Measurements from ENCODE around the gene USP34. TPM values are rescaled to one million over a fixed set of nuclear protein-coding genes. Genes with fewer than 3 reads are reported as not detected.

The USP34 gene
- total and polyA plus RNA-seq, 2 of the 4 experiments (the other 2 are of a cell fraction), result 34.7 to 128 TPM

DNA sequence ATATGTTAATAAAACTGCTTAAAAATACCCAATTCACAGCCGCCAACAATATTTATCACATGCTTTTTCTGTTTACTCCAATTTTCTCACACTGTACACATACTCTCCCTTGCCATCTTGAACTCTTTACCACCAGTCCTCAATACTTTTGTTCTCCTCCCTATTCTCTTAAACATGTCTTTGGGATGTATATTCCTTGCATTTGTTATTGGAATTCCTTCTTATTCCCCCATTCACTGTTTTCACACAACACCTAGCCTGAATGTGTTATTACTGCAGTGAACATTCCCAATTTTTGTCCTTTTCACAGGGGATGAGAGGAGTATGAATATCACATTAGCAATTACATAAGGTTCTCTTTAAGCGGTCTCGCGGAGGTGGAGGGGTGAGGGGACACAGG, 94.7 kb downstream of the USP34 start:
- H2BK120ac ChIP-seq (ENCODE audit: low read depth, low read length), result no peak overlapping the region
- no peak overlapping the region for H3K4me3 ChIP-seq (ENCODE audit: insufficient read depth, low read depth, low read length)
- peaks cover 31% of the 10 kb centered on the region for H3K36me3 ChIP-seq (ENCODE audit: control insufficient read depth, insufficient read depth, low read length)
- no peak overlapping the region for H4K8ac ChIP-seq (ENCODE audit: low read depth in 2 of 2, low read length in 2 of 2)
- no peak overlapping the region for H3K14ac ChIP-seq (replicated peaks; ENCODE audit: low read depth, low read length)
- no peaks in the 10 kb centered on the region for H3K9me3 ChIP-seq (ENCODE audit: control insufficient read depth, insufficient read depth, low read length)
- intact Hi-C loops (cut with micrococcal nuclease), result no loop called here
- TF ChIP-seq SMC3 (IDR thresholded peaks at IDR 0.05; ENCODE audit: low read depth, low read length), result no peak
- no peak for TF ChIP-seq RAD21 (IDR thresholded peaks at IDR 0.05; ENCODE audit: low read length)
- TF ChIP-seq POLR2A (IDR thresholded peaks at IDR 0.05; ENCODE audit: low read depth, low read length), result no peak
- no peak for TF ChIP-seq NFE2L2 (IDR thresholded peaks at IDR 0.05; ENCODE audit: low read depth, low read length)
- TF ChIP-seq, protein P1, sequence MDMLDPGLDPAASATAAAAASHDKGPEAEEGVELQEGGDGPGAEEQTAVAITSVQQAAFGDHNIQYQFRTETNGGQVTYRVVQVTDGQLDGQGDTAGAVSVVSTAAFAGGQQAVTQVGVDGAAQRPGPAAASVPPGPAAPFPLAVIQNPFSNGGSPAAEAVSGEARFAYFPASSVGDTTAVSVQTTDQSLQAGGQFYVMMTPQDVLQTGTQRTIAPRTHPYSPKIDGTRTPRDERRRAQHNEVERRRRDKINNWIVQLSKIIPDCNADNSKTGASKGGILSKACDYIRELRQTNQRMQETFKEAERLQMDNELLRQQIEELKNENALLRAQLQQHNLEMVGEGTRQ (IDR thresholded peaks at IDR 0.05; ENCODE audit: low read depth, low read length), result no peak
- TF ChIP-seq, protein P2, sequence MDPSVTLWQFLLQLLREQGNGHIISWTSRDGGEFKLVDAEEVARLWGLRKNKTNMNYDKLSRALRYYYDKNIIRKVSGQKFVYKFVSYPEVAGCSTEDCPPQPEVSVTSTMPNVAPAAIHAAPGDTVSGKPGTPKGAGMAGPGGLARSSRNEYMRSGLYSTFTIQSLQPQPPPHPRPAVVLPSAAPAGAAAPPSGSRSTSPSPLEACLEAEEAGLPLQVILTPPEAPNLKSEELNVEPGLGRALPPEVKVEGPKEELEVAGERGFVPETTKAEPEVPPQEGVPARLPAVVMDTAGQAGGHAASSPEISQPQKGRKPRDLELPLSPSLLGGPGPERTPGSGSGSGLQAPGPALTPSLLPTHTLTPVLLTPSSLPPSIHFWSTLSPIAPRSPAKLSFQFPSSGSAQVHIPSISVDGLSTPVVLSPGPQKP (IDR thresholded peaks at IDR 0.05; ENCODE audit: borderline replicate concordance, low read depth, low read length), result no peak
- TF ChIP-seq, protein P3, sequence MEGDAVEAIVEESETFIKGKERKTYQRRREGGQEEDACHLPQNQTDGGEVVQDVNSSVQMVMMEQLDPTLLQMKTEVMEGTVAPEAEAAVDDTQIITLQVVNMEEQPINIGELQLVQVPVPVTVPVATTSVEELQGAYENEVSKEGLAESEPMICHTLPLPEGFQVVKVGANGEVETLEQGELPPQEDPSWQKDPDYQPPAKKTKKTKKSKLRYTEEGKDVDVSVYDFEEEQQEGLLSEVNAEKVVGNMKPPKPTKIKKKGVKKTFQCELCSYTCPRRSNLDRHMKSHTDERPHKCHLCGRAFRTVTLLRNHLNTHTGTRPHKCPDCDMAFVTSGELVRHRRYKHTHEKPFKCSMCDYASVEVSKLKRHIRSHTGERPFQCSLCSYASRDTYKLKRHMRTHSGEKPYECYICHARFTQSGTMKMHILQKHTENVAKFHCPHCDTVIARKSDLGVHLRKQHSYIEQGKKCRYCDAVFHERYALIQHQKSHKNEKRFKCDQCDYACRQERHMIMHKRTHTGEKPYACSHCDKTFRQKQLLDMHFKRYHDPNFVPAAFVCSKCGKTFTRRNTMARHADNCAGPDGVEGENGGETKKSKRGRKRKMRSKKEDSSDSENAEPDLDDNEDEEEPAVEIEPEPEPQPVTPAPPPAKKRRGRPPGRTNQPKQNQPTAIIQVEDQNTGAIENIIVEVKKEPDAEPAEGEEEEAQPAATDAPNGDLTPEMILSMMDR (conservative IDR thresholded peaks at IDR 0.05; ENCODE audit: low read depth, low read length), result no peak
- TF ChIP-seq CEBPB (IDR thresholded peaks at IDR 0.05; ENCODE audit: low read depth, low read length), result no peak
- TF ChIP-seq BHLHE40 (IDR thresholded peaks at IDR 0.05; ENCODE audit: low read depth, low read length), result no peak
- no peak for TF ChIP-seq MAZ (IDR thresholded peaks at IDR 0.05; ENCODE audit: borderline replicate concordance, low read depth, low read length)
- TF ChIP-seq RFX5 (IDR thresholded peaks at IDR 0.05; ENCODE audit: low read depth, low read length), result no peak
- TF ChIP-seq MXI1 (IDR thresholded peaks at IDR 0.05; ENCODE audit: borderline replicate concordance, low read depth, low read length), result no peak
- no peak for TF ChIP-seq FOS (IDR thresholded peaks at IDR 0.05; ENCODE audit: low read depth, low read length)
- H3K4ac ChIP-seq (ENCODE audit: low read depth, low read length), result no peak overlapping the region
- no CpG with 5 or more reads among the region's 4 CpGs for WGBS, 2 experiments (ENCODE audit: extremely low coverage in 2 of 2, insufficient read length in 1 of 2)
- H4K5ac ChIP-seq (ENCODE audit: low read depth, low read length), result no peak overlapping the region
- H2AK9ac ChIP-seq (replicated peaks; ENCODE audit: low read depth, low read length, poor library complexity), result no peak overlapping the region
- H2BK15ac ChIP-seq (ENCODE audit: low read depth, low read length), result no peak overlapping the region
- DNase-seq (no peak), ATAC-seq (ENCODE audit: low read depth) (no peak)
- H2AK5ac ChIP-seq (ENCODE audit: low read depth, low read length), result no peak overlapping the region
- H3K9ac ChIP-seq (ENCODE audit: low read depth, low read length), result no peak overlapping the region
- no peak overlapping the region for H3K23ac ChIP-seq (ENCODE audit: low read depth, low read length)
- H3K79me1 ChIP-seq (ENCODE audit: low read depth in 1 of 2, low read length in 2 of 2), result peaks cover 24 to 52% of the 10 kb centered on the region in 2 experiments
- H3K18ac ChIP-seq (ENCODE audit: low read depth, low read length), result no peak overlapping the region
- no peak overlapping the region for H2BK5ac ChIP-seq (ENCODE audit: low read depth, low read length, poor library complexity, severe bottlenecking)
- H2AFZ ChIP-seq (replicated peaks; ENCODE audit: low read length, poor library complexity), result no peak overlapping the region
- BruUV-seq (replicated peaks), result no TSS peak
- H4K91ac ChIP-seq (ENCODE audit: insufficient read depth, low read depth, low read length), result no peak overlapping the region
- H3K4me2 ChIP-seq (ENCODE audit: low read depth, low read length), result no peak overlapping the region
- H3K9me1 ChIP-seq (ENCODE audit: insufficient read depth, low read length), result peaks cover 6% of the 10 kb centered on the region
- no peak overlapping the region for H3K27ac ChIP-seq (ENCODE audit: insufficient read depth, low read length)
- H3K56ac ChIP-seq (ENCODE audit: extremely low read depth, insufficient read depth, low read length), result no peak overlapping the region
- H3K4me1 ChIP-seq (ENCODE audit: control insufficient read depth, insufficient read depth, low read length), result peaks cover 10% of the 10 kb centered on the region
- ChIA-PET CTCF (no interaction called here), POLR2A (ENCODE audit: unreplicated experiment) (no interaction called here)
- H3K27me3 ChIP-seq (ENCODE audit: control insufficient read depth, insufficient read depth, low read length), result no peaks in the 10 kb centered on the region
- H4K20me1 ChIP-seq (ENCODE audit: insufficient read depth, low read length), result peaks cover 10% of the 10 kb centered on the region
- dilution Hi-C loops (cut with HindIII; ENCODE audit: low sequenced_read_pairs, unreplicated experiment), result no loop called here
- H2BK20ac ChIP-seq (ENCODE audit: low read depth, low read length), result no peak overlapping the region
- in situ Hi-C loops (cut with MboI; ENCODE audit: low sequenced_read_pairs), result no loop called here

All from IMR-90 (cell line).